NB4 (cell line): ENCODE results near the gene TYK2.
"Not testable (repeated sequence)": the region's sequence is repeated elsewhere in the genome, so short reads cannot be mapped to it uniquely, and the experiment has no call there.

ENCODE experiments used
- DNase-seq: peaks from one replicate; pipeline ENCODE4 v3.0.0; 2010; ENCODE audit warnings: low read depth
- H3K4me3 ChIP-seq: one replicate; pipeline ENCODE4 v1.5.1; 2011; ENCODE audit warnings: mild to moderate bottlenecking, low read depth, low read length, moderate library complexity
- CTCF ChIP-seq: IDR thresholded peaks from one replicate; pipeline ENCODE4 v1.5.1; 2012; ENCODE audit warnings: low read depth, low read length
- MAX ChIP-seq: IDR thresholded peaks from 2 replicates; pipeline ENCODE4 v1.6.1; 2011; ENCODE audit warnings: low read depth, low read length
- MYC ChIP-seq: IDR thresholded peaks from 2 replicates; pipeline ENCODE4 v1.6.1; 2011; ENCODE audit warnings: low read depth, low read length
- POLR2A ChIP-seq: IDR thresholded peaks from 2 replicates; pipeline ENCODE4 v1.6.1; 2011; ENCODE audit warnings: mild to moderate bottlenecking; ENCODE audit not compliant: insufficient read length; ENCODE audit errors: extremely low read depth

The TYK2 gene

GRCh38 chr19:10339380-10339960, 40.9 kb downstream of the TYK2 start, which contains the start of gene ICAM3:
ICAM3 (minus strand) TSS chr19:10339624; CDS start chr19:10339614, 10 bp downstream.
- no peak for TF ChIP-seq MYC
- DNase-seq: peak; percentile 100
- H3K4me3 ChIP-seq: peak within 1 kb of the TSS; percentile 48

GRCh38 chr19:10338940-10339339, 41.4 kb downstream of the TYK2 start:
- H3K4me3 ChIP-seq: peak overlapping the region; percentile 48
- DNase-seq: no peak
- no peak for TF ChIP-seq MAX
- no peak for TF ChIP-seq CTCF
- no peak for TF ChIP-seq POLR2A
- no peak for TF ChIP-seq MYC

- not testable (repeated sequence) for H3K4me3 ChIP-seq, DNase-seq
Observed at GRCh38 chr19:10336725-10337124, 43.6 kb downstream of the TYK2 start.

- no peak overlapping the region for H3K4me3 ChIP-seq
- no peak for TF ChIP-seq MAX
- no peak for TF ChIP-seq CTCF
- no peak for TF ChIP-seq MYC
- TF ChIP-seq POLR2A: no peak
- DNase-seq: no peak
Observed at GRCh38 chr19:10335352-10335985, 44.9 kb downstream of the TYK2 start.

- no peak for TF ChIP-seq POLR2A
- TF ChIP-seq MAX: no peak
- TF ChIP-seq MYC: no peak
- peak; percentile 32 for TF ChIP-seq CTCF
- H3K4me3 ChIP-seq: peak overlapping the region; percentile 67
- DNase-seq: peak; percentile 99
Observed at GRCh38 chr19:10334588-10335351, 45.6 kb downstream of the TYK2 start.

- no peak for DNase-seq
- no peak for TF ChIP-seq CTCF
- no peak for TF ChIP-seq POLR2A
- TF ChIP-seq MAX: no peak
- TF ChIP-seq MYC: no peak
- peak overlapping the region; percentile 67 for H3K4me3 ChIP-seq
Observed at GRCh38 chr19:10333758-10334587, 46.4 kb downstream of the TYK2 start.
